GM18867 (cell line): ENCODE results near the gene TARBP1.
A peak's percentile ranks its signal among the peaks of the same experiment; 100 is the strongest.

Source experiments
- ATAC-seq: cut with Tn5 transposase; IDR thresholded peaks from one replicate; pipeline ENCODE4 v1.9.1; 2021; ENCODE audit warnings: mild to moderate bottlenecking, moderate library complexity; ENCODE audit not compliant: unreplicated experiment

The TARBP1 gene

DNA sequence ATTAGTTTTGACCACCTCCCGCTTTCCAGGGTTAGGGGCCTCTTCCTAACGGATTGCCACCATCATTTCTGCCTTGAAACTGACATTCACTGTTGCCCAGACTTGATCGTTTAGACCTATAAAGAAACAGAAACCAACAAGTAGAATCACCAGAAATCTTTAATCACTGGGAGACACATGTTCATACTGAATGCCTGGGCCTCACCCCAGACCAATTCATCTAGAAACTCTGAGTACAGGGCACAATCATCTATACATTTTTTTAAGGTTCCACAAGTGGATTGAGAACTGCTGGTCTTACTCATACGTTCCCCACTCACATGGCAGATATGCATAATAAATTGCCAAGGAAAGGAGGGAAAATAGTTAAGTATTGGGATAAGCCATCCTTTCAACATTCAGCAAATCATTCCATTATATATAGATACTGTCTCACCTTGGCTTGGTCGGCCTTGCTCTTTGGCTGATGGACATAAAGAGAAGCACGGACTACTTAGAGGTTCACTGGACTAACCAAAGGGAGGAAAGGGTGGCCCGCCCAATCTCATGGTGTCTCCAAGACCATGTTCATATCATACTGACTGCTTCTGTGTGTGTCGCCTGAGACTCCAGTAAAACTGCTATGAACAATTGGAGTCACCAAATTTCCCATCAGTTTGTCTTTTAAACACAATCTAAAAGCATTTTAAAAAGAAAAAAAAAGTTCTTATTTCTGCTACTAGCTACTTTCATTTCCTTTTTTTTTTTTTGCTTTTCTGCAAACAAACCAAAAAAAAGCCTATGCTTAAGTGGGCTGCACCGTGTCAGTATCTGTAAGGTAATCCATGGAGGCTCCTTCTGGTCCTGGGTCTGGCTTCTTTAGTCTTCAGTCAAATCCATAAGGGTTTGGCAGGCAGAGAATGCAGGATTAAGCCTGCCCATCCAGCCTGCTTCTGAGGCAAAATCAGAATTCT lies 9.4 kb upstream of the TARBP1 start:
- no peak for ATAC-seq

DNA sequence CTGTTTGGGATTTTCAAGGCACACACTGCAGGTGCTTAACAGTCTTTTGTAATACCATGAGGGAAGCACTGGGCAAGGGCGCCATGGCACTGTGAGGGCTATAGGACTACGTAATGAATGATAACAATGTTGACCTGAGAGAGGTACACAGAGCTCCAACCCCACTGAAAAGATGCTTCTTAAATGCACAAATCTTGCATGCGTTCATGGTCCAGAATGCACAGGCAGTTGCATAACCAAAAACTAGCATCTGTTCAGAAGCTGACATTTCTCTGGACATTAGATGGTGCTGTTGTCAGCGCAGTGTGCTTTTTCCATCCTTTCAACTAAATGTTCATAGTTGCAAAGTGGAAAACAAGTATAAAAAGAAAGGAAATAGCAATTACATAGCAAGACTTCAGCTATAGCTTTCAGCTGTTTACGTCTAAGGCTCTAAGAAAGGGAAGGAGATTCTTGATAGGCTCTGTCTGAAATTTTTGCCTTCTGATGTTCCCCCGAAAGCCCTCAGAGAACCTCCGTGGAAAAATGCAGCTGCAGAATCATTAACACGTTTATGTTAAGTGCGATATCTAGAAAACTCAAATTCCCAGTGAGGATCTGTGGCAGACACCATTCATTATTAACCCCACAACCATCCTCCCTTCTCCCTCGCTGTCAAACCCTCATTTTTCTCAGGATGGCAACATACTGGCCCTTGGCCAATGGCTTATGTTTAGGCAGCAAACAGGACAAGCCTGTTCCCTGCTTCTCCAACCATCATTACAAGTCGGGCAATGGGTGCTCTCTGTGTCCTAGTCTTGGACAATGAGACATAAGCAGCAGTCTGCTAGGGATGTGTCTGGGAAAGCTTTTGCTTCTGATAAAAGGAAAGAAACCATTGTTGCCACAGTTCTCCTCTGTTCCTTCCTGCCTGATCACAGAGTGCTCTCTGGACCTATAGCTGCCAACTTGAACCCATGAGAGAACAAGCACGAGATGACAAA lies 8.2 kb upstream of the TARBP1 start:
- ATAC-seq, result no peak

DNA sequence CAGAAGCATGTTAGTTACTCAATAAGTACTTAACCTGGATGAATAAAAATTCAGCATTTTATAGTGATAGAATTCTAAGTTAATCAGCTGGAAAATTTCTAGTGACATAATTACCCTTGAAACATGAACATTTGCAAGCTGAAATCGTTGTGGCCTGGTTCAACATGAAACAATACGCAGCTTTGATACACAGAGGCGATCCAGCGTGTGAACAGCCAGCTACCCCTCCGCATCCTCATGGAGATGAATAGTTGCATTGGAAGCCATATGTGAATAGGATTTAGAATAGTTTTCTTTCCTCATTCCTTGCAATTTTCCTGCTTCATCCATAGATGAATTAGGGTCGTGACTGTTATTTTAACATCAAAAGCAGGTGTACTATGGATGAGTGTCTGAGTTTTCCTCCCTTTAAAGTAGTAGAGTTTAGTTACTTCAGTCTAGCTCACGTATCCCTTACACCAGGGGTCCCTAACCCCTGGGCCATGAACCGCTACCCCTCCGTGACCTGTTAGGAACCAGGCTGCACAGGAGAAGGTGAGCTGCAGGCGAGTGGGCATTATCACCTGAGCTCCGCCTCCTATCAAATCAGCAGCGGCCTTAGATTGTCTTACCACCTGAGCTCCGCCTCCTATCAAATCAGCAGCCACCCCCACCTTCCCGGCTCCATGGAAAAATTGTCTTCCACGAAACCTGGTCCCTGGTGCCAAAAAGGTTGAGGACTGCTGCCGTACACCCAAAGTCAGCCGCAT lies 6.2 kb upstream of the TARBP1 start:
- ATAC-seq, result no peak

DNA sequence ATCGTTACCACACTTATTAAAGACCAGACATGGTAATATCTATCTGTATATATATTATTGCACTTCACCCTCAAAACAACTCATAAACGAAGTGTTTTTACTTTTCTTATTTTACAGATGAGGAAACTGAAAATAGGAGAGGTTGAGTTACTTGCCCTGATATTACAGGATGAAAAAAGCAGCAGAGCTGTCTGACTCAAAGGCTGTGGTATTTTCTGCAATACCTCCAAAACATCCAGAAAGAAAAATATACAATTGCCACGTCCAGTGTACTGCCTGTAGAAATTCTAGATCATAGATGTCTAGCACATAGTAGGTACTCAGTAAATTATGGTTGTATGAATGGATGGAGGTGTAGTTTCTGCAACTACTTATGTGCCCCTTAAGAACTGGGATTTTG lies 5.2 kb upstream of the TARBP1 start:
- no peak for ATAC-seq

DNA sequence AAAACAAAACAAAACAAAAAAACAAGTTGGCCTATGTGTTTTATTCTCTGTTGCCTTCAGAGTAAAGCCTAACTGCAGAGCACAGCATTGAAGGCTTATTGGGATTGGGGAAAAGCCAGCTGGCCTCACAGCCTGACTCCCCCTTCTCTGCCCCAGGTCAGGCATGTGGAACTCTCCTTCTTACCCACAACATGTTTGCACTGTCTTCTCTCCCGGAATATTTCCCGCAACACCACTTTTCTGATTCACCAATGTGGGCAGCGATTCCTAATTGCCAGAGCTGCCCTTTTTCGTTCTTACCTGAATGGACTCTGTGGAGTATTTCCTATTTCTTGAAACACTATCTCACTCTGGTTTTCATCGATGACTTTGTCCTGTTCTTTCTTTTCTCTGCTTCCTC lies 2.8 kb upstream of the TARBP1 start:
- no peak for ATAC-seq

DNA sequence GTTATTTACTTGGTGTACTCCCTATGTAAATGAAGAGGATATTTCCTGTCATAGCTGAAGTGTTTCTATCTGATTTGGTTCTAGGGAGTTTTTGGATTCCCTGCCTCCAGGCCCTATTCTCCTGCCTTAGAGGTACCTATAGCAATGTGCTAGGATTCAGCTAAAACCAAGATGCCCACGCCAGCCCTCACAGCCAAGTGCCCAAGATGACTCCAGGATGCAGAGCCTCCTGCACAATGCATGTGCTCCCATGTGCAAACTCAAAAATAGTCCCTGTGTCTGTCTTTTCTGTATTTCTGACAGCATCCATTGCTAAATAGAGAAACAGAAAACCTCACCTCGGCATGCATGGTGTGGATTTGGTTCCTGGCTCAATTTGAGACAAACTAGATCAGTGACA lies 887 bp upstream of the TARBP1 start:
- ATAC-seq, result no peak

DNA sequence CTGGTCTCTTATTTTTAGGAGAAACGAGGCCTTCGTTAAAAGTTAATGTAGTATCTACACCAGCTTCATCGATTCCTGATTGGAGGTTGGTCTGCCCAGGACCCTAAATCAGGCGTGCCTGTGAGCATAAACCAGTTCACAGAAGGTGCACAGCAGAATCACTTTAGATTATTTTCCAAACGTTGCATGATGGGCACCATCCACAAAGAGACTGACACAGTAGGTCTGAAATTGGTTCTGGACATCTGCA lies 256 bp upstream of the TARBP1 start:
- no peak for ATAC-seq

DNA sequence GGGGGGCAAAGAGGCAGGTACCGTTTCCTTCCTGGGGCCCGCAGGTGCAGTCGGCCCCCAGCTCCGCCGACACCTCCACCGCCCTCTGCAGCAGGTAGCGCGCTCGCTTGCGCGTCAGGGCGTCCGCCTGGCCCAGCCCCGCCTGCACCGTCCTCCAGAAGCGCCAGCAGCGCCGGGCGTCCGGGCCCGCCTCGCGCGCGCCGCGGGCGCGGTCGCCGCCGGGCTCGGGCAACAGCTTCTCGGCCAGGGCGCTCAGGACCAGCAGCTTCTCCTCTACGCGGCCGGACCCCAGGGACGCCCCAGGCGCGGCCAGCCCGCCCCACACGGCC lies 863 bp downstream of the TARBP1 start:
- ATAC-seq, result peak; percentile 65

DNA sequence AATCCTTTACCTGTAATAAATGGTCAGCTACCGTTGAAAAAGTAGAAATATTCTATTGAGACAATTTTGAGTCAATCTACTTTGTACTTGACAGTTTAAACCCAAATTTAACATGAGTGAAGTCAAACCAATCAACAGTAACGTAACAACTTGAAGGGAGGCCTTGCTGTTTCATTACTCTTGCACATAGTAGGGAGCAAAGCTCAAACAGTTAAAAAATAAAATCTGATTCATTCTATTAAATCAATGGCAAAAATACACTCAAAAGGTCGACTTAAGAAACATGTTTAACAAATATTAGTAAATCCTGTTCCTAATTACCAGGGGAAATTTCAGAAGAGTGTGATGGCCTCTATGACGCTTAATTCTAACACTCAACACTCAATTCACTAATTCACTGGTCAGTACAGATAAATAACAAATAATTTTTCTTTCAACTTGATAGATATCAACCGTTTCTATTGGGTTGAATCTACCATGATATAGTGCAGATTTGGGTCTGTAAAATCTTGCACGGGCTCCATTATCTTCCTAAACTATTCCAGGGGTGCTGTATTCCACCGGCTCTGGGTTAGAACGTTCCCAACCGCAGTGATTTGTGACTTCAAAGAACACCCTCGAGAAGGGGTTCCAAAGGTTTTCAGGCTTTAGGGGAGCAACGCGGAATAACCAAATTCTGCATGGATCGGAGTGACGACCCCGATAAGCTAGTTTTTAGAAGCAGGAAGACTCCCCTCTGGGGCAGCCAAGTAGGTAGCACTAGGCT lies 1.4 kb downstream of the TARBP1 start:
- ATAC-seq, result no peak

DNA sequence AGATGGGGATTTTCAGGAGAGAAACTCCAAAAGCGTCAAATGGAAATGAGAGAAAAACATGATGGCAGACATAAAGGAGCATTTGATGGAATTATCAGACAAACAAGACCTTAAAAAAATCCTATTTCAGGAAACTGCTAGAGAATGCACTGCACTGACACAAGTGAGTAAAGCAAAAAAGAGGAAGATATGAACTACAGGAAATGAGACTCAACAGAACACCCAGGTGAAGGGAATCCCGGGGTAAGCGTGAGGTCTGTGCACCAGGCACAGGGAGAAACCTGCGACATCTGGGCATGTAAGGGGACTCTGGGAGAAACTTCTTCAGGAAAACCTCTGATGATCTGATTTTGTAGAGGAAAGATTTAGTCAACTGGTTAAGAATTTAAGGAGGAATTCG lies 2.8 kb downstream of the TARBP1 start:
- no peak for ATAC-seq

DNA sequence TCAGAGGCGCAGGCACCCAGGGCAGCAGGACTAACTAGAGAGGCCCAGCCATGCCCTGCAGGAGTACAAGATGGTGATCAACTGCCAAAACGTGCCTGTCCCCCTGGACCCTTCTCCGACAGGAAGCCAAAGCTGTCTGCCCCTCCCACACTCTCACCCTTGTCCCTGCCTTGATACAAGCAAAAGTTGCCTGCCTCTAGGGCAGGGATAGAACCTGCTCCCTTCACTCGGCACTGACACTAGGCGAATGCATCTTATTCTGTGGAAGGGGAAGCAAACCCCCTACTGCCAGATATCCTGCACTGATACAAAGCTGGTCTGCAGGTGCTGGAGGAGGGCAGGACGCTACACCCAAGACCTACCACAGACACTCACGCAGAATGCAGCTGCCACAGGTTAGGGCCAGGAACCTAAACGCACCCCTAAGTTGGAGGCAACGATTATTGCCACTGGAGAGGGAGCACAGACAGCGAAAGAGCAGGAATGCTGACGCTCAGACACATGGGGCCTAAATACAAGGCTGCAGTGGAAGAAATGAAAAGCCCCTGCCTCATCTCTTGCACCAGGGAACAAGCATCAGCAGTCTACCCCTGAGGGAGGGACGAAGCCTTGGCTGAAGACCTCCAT lies 3.7 kb downstream of the TARBP1 start:
- ATAC-seq, result no peak

DNA sequence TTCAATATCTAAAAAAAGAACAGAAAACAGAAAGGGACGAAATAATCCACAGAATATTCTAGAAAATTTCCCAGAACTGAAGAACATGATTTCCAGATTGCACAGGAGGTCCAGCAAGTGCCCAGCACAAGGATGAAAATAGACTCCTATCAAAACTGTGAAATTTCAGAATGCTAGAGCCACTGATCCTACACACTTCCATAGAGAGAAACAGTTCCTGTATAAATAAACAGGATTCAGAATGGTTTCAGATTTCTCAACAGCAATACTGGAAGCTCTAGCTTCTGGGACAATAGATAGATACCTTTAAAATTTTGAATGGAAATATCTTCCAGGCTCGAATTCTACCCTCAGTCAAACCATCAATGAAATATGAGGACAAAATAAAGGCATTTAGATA lies 4.6 kb downstream of the TARBP1 start:
- no peak for ATAC-seq

DNA sequence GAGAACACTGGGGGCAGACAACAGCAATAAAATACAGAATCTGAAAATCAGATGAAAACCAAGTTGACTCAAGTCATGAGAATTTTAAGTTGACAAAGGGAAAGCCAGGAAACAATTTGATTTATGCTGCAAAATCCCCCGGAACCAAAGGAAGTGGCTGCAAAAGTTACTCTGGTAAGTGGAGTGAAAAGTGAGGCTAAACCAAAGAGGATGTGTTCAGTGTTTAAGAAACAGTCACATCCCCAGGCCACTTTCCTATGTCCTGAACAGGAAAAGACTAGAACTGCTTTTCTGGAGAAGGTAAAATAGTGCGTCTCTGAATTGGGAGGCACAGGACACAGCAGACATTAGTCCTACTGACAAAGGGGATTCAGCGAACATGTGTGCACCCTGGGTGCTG lies 5.9 kb downstream of the TARBP1 start:
- ATAC-seq, result no peak

DNA sequence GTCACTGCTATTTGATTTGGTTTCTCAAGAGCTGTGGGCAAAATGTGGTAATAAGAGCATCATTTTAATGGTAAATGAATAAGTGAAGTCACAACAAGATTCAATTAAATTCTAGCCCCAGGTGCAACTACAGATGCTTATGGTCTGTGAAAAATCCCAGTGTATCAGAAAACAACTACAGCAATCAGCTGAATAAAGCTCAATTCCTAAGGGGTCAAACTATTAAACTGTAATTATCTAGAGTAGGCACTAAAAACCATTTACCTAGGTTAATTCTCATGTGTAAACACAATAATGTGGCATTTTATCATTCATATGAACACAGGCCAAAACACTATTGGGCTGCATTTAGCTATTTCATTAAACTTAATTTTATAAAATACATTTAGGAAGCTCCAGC lies 9.6 kb downstream of the TARBP1 start:
- ATAC-seq, result no peak

DNA sequence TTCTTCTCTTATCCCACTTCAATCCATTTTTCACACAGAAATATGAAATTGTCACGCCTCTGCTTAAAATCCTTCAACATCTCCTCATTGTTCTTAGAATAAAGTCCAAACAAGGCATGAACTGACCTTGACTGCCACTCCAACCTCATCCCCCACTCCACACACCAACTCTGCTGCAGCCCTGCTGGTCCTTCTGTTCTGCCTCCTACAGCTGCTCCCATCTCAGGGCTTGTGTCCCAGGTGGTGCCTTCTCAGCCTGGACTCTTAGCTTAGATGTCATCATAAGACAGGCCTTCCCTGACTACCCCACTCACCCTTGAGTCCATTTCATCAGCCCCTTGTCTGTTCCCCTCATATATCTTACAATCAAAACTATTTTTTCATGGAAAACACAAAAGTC lies 10.4 kb downstream of the TARBP1 start:
- ATAC-seq, result no peak

DNA sequence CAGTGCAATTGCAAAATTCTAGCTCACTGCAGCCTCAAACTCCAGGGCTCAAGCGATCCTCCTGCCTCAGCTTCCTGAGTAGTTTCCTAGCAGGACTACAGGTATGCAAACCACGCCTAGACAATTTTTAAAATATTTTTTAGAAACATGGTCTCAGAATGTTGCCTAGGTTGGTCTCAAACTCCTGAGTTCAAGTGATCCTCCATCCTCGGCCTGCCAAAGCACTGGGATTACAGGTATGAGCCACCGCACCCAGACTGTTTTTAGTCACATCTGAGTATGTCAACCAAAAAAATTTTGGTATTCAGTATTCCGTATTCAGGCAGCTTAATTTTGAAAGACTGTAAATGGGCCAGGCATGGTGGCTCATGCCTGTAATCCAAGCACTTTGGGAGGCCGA lies 11.2 kb downstream of the TARBP1 start:
- no peak for ATAC-seq

DNA sequence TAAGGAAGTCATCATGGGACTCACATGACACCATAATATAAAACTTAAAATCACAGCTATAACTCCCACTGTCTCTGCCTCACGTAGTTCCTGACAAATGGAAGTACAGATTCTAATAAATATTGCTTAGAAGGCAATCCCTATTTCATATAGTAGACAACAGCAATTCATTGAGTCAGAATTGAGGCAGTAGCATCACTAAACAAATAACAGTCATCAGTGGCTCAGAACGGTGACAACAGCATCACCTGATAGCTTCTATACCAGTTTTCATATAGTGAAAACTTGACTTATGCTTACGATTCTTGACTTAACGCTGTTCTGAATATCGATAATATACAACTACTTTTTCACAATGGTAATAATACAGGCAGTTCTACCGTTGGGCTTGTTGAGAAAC lies 12.0 kb downstream of the TARBP1 start:
- no peak for ATAC-seq

DNA sequence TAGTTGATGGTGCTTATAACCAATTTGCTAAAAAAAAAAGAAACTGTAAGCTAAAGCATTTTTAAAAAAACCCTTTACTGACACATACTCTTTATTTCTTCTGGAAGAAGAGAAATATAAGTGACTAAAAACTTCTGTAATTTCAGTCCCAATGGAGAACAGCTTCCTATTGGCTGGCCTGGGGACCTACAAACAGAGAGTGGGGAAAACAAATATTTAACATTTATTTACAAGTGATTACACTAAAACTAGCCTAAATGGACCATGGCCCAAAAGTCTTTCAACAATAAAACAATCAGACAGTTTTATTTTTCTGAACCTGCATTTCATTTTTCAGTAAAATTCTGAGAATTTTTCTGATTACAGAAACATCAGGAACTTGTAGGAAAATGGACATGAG lies 15.2 kb downstream of the TARBP1 start:
- ATAC-seq, result no peak

DNA sequence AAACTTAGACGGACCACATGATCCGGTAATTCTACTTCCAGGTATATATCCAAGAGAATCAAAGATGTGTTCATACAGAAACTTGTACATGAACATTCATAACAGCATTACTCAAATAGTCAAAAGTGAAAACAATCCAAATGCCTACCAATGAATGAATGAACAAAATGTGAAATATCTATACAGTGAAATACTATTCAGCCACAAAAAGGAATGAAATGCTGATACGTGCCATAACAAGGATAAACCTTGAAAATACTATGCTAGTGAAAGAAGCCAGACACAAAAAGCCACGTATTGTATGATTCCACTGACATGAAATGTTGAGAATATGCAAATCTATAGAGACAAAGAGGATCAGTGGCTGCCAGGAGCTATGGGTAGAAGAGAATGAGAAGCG lies 18.3 kb downstream of the TARBP1 start:
- no peak for ATAC-seq

DNA sequence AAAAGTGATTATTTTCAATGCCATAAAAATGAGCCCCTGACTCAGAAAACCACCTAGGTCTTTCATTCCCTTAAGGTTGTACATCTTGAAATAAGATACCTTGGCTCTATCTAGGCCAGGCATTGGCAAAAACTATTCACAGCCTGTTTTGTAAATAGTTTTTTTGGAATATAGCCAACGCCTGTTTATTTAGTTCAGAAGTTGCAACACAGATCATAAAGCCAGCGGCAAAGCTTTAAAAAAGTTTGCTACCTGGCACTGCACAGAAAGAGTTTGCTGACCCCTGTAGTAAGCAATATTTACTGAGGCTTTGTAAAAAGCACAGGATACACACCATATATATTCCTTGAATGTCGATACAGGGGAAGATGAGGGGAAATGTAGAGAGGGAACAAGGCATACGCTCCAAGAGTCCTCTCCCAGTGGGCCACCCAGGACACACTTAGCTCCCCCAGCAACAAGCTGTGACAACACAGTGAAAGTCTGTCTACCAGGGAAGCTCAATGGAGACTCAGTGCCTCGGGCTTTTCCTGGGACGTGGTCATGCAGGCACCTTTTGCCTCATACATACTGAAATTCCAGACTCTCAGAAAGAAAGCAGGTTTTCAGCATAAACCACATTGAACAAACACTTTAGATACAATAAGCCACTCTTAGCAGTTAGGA lies 20.5 kb downstream of the TARBP1 start:
- ATAC-seq, result no peak
